GM11168 (cell line): ENCODE data around the gene WDR93.

ENCODE experiments used
- in situ Hi-C: fragments of 300-500 bp; cut with MboI; formaldehyde crosslinking; loops from one replicate; pipeline ENCODE4 v1.12.0; 2022; ENCODE audit warnings: low sequenced_read_pairs; ENCODE audit not compliant: unreplicated experiment

Gene WDR93

DNA sequence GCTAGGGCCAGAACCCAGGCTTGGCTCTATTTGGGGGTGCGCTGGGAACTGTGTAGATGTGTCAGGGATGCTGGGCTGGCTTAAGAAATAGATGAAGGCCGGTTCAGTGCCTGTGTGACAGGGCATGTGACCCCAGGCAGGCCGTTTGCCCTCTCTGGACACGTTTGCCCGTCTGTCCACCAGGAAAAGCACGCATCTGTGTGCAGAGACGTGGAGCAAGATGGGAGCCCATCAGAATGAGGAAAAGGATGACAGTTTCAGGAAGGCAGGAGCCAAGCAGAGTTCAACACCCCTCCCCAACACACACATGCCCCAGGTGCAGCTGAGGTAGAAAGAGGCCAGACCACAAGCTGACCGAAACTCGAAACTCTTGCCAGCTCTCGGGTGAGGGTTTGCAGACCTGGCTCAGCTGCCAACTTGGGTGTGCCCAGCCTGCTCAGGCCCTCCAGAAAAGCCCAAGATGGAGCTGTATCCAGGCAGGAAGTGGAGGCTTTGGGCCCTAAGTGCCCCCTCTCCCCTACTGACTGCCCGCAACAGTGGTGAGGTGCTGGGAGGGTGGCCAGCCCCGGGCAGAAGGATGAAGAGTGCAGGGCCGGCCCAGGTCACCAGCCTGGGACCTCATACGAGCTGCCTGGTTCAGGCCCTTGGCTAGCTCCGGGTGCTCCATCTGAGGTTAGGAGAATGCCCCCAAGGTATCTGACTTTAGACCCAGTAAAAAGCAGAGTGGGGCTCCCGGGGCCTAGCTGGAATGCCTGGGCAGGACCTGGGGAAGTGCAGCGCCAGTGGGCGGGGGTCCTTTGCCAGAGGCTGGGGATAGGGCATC lies 70.6 kb downstream of the WDR93 start:
- in situ Hi-C loops: no loop called here

- in situ Hi-C loops: no loop called here
These were observed 71.3 kb downstream of the WDR93 start for GRCh38 chr15:89761929-89762328.

- in situ Hi-C loops: no loop called here
These were observed 75.1 kb downstream of the WDR93 start for GRCh38 chr15:89765694-89766093.

DNA sequence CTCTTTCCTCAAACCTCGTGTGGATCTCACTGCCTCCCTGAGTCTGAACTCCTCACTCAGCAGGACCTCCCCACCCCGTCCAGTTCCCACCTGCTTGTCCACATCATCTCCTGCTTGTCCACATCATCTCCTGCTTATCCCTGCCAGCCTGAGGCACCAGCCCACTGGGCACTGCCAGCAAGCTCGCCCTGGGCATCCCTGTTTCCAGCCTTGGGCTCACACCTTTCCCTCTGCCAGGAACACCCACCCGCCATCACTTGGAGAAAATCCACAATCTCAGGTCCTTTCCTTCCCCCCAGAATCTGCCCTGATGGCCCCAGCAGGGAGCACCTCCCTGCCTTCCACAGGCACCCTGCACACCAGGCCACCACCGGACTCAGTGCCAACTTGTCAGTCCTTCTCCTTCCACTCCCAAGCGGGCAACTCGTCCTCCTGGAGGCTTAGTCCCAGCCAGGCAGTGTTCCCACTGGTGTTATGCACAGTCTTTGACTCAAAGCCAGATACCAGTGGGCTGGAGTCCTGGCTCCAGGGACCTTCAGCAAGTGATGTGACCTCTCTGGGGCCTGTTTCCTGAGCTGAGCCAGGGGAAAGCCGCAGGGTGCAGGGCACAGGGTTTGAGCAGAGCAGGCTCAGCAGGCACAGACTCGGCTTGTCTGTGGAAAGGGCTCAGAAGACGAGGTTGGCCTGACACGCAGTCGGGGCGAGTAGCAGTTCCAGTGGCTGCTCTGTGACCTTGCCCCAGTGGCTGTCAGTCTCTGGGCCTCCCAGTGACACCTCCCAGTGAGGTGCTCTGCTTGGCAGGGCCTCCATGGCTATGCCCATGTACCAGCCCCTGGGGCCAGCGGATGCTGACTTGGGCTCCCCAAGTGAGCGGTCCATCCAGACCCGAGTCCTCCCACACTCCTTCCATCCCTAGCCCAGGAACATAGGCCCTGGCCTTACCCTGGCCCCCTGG lies 76.0 kb downstream of the WDR93 start:
- in situ Hi-C loops: no loop called here

- in situ Hi-C loops: no loop called here
These were observed 76.9 kb downstream of the WDR93 start for GRCh38 chr15:89767411-89767915.

DNA sequence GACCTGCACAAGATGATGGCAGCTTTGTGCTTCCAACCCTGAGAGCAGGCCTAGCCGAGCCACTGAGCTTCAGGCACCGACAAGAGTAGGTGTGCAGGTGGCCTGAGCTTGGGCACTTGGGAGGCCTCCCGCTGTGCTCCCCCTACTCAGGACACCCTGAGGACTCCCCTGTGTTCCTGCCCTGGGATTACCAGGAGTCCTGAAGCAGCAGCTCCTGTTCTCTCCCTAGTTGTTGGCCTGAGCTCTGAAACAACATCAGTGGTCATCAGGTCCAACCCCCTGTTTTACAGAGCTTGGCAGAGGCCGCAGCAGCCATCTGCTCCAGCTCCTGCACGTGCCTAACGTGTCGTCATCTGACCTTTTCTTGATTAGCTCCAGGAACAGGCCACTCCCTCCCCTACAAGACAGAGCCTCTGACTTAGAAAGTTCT lies 77.5 kb downstream of the WDR93 start:
- in situ Hi-C loops: no loop called here

DNA sequence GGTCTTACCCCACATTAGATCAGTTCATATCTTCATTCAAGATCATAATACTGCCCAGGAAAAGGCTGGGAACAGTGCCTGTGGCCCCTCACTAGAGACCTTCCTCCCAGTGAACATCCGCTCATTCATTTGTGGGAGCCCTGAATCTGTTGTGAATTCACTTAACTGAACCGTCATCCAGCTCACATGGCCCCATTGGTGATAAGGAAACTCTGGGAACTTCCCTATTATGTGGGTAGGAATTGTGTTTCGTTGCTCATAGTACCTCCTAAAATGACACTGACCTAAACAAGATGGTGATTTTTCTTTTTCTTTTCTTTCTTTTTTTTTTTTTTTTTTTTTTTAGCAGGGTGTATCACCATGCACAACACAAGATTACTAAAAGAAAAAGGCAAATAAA lies 78.8 kb downstream of the WDR93 start:
- in situ Hi-C loops: no loop called here

DNA sequence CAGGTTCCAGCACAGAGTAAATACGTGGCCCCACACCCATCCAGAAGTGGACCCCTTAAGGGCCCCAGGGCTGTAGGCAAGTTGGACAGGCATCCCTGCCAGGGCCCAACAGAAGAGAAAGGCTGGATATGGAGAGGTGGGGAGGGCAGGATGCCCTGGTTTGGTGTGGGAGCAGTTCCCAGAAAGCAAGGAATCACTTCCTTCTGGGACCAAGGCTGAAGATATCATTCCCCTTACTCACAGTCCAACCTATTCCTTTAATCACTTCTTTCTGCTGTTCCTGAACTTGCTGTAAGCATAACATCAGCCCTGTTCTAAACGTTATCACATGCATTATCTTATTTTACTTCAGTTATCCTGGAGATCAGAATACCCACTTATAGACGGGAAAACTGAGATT lies 79.4 kb downstream of the WDR93 start:
- in situ Hi-C loops: no loop called here

DNA sequence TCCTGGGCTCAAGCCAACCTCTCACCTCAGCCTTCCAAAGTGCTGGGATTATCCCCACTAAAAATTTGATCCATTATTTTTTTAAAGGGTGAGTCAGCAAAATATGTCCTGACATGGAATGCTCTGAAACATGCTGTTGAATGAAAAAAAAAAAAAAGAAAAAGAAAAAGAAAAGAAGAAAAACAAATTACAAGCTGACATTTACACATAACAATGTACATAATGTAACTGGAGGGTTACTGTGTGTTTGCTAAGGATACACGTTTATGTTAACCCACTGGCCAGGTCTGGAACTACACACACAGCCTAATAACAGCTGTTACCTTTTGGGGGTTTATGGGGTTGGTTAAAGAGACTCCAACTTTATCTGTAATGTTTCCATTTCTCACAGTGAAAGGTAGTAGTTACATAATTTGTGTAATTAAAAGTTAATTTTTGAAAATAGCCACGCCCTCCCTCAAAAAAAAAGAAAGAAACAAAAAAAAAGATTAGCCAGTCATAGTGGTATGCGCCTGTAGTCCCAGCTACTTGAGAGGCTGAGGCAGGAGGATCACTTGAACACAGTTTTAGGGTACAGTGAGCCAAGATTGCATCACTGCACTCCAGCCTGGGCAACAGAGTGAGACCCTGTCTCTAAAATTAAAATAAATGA lies 82.4 kb downstream of the WDR93 start:
- in situ Hi-C loops: no loop called here

- in situ Hi-C loops: no loop called here
These were observed 83.9 kb downstream of the WDR93 start for GRCh38 chr15:89774492-89774891.

GRCh38 chr15:89775815-89776214 lies 85.2 kb downstream of the WDR93 start:
- in situ Hi-C loops: no loop called here

GRCh38 chr15:89776274-89777072 lies 85.9 kb downstream of the WDR93 start, which contains the start of gene MESP2:
TSS of gene MESP2 (plus strand) at chr15:89776332. CDS start at chr15:89776358, 26 bp downstream.
- in situ Hi-C loops: no loop called here

DNA sequence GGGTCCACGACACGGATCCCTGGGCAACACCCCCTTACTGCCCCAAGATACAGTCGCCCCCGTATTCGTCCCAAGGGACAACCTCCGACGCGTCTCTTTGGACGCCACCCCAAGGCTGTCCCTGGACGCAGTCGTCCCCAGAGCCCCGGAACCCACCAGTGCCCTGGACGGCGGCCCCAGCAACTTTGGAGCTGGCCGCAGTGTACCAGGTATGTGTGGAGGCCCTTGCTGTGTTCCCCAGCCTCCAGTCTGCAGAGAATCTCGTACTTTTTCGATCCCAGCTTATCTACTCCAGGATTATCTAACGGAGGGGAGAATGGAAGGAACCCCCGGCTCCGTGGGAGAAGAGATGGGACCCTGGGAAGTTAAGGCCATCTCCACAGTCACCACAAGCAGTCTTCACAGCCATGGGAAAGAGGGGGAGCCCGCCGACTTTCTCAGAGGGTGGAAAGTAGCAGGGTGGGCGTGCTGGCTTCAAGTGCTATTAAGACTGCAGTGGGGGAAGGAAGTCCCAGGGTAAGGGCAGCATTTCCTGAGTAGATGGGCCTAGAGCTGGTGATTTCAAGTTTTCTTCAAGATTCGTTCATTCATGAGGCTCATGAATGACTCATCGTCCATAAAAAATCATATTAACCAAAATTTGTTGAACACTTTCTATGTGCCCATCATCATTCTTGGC lies 86.6 kb downstream of the WDR93 start:
- in situ Hi-C loops: no loop called here

- in situ Hi-C loops: no loop called here
These were observed 87.3 kb downstream of the WDR93 start for GRCh38 chr15:89777782-89778380.

- in situ Hi-C loops: no loop called here
These were observed 88.2 kb downstream of the WDR93 start for GRCh38 chr15:89778861-89779260.

GRCh38 chr15:89780601-89781000 lies 90.0 kb downstream of the WDR93 start:
- in situ Hi-C loops: no loop called here

DNA sequence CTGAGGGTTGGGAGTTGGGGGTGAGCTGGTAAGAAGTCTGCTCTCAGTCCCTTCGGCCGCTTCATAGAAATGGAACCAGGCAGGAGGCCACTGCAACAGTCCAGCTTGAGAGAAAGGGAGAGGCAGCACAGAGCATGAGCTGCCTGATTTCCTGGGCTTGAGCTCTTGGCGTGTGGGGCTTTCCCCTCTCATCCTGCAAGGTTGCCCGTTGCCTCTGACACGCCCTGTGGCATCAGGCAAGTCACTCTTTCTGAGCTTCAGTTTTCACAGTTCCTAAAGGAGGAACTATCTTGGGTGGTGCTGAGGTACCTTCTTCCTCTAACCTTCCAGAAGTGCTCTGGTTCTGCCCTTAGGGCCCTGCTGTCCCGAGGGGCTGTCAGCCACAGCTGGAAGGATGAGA lies 90.4 kb downstream of the WDR93 start:
- in situ Hi-C loops: no loop called here

GRCh38 chr15:89781891-89782618 lies 91.4 kb downstream of the WDR93 start:
- in situ Hi-C loops: no loop called here
